Activated gamma-delta T cell treated with Interleukin-2 at 50 U/mL for 16 hours (primary cell): ENCODE data around the gene CHST6.
"Not testable (repeated sequence)": the region's sequence is repeated elsewhere in the genome, so short reads cannot be mapped to it uniquely, and the experiment has no call there.

Source experiments
- DNase-seq: peaks from one replicate; pipeline ENCODE4 v3.0.0-alpha.2; 2020

CHST6 gene

DNA sequence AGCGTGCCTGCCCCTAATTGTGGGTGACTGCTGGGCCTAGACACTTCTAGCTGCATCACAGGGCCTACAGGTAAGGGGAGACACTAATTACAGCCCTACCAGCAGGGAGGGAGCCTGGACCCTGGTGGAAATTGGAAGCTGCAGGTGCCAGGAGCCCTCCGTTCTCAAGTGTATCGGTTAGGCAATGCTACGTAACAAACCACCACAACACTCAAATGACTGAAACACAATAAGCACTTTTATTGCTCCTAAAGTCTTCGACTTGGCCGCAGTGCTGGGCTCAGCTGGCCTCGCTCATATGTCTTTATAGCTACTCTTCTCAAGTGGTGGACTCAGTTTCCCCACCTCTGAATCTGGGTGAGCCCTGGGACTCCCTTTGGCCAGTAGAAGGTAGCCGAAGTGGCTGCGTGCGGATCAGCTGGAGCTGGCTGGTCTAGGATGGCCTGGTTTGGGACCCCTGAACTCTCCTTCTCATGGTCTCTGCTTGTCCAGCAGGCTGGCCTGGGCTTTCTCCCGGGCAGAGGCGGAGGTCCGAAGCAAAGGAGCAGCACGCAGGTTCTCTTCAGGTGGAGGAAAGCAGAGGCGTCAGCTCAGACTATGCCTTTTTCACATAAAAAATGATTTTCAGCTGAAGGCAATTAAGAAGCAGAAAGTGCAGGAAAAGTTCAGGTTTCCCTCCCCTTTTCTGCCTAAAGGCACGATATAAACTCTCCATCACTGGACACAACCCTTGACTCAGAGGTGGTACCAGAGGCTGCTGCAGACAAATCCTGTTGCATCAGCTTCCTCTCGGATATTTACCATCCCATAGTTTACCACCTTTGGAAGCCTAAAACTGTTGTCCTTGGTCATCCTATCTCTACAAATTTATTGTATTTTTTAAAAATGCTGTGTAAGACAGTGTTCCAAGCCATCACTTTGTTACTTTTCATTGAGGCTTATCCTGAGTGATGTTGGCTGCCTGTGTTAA, 22.0 kb downstream of the CHST6 start:
- DNase-seq, result no peak

DNA sequence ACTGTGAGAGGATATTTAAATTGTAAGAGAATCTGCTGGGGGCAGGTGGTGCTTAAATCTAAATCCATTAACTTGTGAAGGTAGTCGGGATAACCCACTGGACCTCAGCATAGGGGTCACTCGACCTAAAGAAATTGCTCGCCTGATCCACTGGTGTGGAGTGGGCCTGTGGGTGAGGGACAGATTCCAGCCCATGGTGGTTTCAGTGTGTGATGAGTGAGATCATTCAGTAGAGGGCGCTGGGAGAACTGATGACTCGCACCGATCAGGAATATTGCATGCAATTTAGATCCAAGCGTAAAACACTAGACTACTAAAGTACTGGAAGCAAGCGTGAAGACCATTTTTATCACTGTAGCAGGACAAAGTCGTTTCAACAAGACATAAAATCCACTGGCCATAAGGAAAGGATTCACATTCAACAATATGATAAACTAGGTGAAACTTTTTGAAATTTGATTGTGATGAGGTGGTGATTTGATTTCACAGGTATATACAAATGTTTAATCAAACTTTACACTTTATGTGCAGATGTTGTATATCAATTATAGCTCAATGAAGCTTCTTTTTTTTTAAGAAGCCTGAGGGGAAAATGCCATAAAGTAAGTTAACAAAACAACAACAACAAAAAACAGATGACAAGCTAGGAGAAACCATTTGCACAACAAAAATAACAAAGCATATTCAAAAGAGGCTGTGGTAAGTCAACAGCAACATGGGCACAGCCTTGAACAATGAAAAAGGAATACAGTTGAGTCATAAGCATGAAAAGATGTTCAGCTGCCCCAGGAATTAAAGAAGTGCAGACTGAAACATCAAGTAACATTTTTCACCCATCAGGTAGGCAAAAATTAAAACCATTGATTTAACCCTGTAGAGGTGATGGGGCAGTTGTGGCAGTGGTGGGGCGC, 23.3 kb downstream of the CHST6 start:
- peak; percentile 40 for DNase-seq

DNA sequence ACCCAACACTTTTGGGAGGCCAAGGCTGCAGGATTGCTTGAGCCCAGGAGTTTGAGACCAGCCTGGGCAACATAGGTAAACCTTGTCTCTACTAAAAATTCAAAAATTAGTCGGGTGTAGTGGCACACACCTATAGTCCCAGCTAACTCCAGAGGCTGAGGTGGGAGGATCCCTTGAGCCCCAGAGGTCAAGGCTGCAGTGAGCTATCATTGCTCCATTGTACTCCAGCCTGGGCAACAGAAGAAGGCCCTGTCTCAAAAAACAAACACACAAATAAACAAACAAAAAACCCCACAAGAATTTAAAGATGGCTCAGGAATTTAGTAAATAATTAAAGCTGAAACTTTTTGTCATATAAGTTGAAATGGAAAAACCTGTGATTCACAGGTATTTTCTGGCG, 28.5 kb downstream of the CHST6 start:
- DNase-seq, result no peak

- peak; percentile 99 for DNase-seq
Measured at GRCh38 chr16:75464122-75464918, 30.9 kb downstream of the CHST6 start, which contains the start of gene TMEM170A. Gene TMEM170A (minus strand): TSS chr16:75464689. CDS start chr16:75464600, 89 bp downstream.

- DNase-seq, result peak; percentile 7
Measured at GRCh38 chr16:75463389-75464121, 31.7 kb downstream of the CHST6 start.

DNA sequence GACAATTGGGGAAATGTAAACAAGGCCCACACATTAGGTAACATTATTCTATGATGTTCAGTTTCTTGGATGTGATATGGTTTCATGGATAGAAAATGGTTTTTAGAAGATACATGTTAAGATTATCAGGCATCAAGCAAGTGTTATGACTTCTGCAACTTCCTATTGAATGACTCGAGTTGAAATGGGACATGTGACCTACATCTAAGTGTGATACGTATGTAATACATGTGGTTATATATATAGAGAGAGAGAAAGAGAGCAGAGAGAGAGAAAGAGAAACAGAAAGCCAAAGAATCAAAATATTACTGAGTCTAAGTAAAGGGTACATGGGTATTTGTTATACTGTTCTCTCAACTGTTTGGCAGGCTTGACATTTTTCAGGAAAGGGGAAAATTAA, 32.4 kb downstream of the CHST6 start:
- no peak for DNase-seq

DNA sequence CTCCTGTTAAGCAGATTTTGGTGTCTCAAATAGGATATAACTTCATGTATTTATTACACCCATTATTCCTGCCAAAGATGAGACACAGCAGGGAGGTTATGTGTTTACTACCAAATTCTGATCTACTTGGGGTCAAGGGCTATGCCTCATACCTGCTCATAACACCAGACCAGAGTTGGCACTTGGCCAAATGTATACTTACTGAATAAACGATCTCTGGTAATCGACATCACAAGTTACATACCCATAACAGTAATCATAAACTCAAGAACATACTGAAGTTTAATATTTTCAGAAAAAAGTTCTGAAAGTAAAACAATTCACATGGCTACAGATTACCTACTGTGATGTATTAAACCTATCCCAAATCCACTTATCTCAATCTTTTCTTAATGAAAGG, 33.7 kb downstream of the CHST6 start:
- DNase-seq, result no peak

- DNase-seq, result no peak
Measured at GRCh38 chr16:75460446-75460845, 34.8 kb downstream of the CHST6 start.

DNA sequence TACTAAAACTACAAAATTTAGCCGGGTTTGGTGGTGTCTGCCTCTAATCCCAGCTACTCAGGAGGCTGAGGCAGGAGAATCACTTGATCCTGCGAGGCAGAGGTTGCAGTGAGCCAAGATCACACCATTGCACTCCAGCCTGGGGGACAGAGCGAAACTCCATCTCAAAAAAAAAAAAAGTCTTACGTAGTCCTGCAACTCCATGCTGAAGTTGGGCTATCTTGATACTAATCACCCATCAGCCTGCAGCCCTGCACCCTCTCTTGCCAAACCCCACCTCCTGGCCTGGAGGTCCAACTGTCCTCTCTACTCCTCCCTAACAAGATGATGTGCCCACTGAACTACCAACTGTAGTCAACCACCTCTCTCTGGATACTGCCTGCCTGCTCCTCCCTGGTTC, 35.5 kb downstream of the CHST6 start:
- no peak for DNase-seq

DNA sequence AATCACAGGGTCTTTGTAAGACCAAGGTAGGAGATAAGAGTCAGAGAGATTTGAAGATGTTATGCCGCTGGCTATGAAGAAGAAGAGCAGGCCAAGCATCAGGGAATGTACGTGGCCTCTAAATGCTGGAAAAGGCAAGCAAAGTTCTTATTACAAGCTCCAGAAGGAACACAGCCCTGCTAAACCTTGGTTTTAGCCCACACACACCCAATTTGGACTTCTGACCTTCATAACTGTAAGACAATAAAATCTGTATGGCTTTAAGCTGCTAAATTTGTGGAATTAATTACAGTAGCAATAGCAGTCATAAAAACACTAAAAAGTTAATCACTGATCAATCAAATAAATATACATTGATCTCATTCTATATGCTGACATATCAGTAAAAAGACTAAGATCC, 36.8 kb downstream of the CHST6 start:
- DNase-seq, result no peak

- no peak for DNase-seq
Measured at GRCh38 chr16:75458029-75458428, 37.2 kb downstream of the CHST6 start.

DNA sequence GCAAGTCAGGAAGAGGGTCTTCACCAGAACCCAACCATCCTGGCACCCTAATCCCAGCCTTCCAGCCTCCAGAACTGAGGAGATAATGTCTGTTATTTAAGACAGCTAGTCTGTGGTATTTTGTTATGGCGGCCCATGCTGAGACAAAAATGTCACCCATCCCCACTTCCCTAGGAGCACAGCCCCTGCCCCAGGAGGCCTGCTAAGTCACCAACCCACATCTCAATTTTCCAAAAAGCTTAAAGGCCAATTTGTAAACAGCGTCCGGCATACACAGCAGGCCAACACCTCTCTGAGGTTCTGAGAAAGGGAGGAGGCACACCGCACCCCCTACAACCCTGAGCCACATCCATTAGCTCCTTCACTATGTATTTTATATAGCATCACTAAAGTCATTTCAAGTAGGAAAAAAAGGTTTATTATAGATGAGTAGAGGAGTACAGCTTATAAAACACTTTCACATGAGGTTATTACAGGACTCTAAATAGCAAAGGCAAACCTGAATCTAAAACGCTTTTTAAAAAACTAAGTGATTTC, 37.7 kb downstream of the CHST6 start:
- DNase-seq, result no peak

- no peak for DNase-seq
Measured at GRCh38 chr16:75456971-75457370, 38.3 kb downstream of the CHST6 start.

GRCh38 chr16:75456486-75456885, 38.8 kb downstream of the CHST6 start:
- not testable (repeated sequence) for DNase-seq

DNA sequence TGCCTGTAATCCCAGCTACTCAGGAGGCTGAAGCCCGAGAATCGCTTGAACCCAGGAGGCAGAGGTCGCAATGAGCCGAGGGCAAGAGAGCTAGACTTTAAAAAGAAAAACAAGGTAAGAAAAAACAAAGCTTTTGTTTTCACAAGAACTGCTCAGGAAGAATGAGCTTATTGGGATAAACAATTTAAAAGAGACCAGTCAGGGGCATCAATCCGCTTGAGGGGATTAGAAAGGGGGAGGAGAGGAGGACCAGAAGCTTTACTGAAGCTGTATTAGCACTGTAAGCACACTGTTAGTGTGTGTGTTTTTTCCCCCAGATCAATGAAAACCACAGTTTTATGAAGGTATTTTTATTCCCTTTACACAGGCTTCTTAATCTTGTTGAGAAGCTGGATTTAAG, 39.6 kb downstream of the CHST6 start:
- DNase-seq, result no peak

GRCh38 chr16:75452464-75453190, 42.6 kb downstream of the CHST6 start:
- DNase-seq, result no peak

DNA sequence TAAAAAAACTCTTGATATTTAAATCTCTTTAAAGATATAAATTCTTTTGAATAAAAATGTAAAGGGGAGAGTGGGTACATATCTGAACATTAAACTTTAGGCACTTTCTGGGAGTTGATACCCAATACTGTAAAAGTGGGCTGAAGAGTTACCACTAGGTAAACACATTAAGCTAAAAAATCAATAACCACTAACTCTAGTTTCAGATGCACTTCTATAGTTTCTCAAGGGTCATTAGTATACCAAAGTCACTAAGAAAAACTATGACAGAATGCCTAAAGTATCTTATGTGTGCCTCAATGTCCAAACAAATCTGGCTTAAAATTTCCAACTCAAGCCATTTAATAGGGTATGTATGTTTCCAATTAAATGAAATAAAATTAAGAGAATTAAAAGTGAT, 48.8 kb downstream of the CHST6 start:
- no peak for DNase-seq

- DNase-seq, result no peak
Measured at GRCh38 chr16:75445298-75445697, 49.9 kb downstream of the CHST6 start.

DNA sequence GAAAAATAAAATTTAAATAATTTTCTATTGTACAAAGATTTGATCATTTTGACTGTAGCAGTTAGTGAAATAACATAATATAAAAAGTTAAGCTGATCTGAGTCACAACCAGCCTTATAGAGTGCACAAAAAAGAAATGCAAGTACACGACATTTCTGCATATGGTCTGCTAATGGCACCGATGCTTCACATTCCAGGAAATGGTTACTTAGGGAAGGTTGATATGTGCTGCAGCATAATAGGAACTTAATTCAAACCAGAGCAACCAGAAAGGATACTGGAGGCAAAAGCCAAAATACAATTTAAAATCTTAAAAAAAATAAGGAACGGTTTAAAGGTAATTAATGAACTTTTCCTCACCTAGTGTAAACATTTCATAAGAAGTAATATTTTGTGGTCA, 51.9 kb downstream of the CHST6 start:
- no peak for DNase-seq

- no peak for DNase-seq
Measured at GRCh38 chr16:75433732-75434413, 61.4 kb downstream of the CHST6 start.
